Activated CD4-positive, CD25-positive, alpha-beta regulatory T cell treated with anti-CD3 and anti-CD28 coated beads, Interleukin-2, amount 50 U/mL, for 16 hours (primary cell): ENCODE measurements around the gene DNASE1L3.
A peak's percentile ranks its signal among the peaks of the same experiment; 100 is the strongest.
"Not testable (repeated sequence)": the region's sequence is repeated elsewhere in the genome, so short reads cannot be mapped to it uniquely, and the experiment has no call there.

Experiments used
- DNase-seq: peaks from one replicate; pipeline ENCODE4 v3.0.0-alpha.2; 2020; ENCODE audit warnings: low read depth, low spot score

Gene DNASE1L3, protein sequence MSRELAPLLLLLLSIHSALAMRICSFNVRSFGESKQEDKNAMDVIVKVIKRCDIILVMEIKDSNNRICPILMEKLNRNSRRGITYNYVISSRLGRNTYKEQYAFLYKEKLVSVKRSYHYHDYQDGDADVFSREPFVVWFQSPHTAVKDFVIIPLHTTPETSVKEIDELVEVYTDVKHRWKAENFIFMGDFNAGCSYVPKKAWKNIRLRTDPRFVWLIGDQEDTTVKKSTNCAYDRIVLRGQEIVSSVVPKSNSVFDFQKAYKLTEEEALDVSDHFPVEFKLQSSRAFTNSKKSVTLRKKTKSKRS

DNA sequence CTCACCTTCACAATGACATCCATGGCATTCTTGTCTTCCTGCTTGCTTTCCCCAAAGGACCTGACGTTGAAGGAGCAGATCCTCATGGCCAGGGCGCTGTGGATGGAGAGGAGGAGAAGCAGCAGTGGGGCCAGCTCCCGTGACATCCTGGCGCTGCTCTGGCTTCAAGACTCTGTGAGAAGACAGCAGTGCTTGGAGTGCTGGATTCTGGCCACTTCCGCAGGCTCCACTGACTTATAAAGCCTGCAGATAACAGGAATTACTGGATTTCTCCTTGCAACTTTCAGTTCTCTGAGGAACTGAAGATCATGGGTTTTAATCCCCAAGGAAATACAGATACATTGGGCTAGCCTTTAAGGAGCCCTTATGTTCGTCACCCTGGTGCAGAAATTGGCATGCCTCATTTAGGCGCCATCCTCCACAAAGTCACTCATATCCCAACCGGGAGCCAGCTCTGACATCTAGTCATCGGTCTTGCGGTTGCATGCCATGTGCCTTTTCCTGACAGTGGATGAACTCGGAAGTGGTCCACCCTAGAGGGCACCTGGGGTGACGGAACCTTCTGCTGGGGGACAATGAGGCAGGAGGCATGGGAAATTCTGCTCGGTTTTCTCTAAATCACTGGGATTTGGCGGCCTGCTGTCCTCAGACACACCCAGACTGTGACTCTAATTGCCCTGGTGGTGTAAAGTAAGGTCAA lies at the start of gene DNASE1L3:
DNASE1L3 (minus strand) TSS at position 212 of the 700 bp plus-strand sequence; CDS start at position 146, 66 bp downstream.
- no peak for DNase-seq

DNA sequence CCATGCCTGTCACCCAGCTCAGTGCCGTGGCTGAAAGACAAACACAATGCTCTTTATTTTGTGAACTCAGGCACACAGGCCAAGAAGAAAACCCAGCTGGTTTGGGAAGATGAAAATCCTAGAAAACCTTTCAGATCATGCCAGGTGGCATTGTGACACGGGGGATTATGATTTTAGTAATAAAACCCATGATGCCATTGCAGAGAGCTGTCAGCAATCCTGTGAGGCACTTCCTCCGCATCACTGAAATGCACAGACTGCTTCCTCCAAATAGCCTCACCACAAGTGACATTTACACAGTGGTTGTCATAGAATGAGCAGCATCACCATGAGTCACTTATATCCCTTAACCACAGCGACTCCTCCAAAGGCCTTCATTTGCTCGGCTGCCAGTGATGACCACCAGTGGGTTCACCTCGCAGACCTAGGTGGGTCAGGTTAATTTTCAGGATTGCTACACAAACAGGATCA lies 49.5 kb upstream of the DNASE1L3 start:
- DNase-seq = no peak

DNA sequence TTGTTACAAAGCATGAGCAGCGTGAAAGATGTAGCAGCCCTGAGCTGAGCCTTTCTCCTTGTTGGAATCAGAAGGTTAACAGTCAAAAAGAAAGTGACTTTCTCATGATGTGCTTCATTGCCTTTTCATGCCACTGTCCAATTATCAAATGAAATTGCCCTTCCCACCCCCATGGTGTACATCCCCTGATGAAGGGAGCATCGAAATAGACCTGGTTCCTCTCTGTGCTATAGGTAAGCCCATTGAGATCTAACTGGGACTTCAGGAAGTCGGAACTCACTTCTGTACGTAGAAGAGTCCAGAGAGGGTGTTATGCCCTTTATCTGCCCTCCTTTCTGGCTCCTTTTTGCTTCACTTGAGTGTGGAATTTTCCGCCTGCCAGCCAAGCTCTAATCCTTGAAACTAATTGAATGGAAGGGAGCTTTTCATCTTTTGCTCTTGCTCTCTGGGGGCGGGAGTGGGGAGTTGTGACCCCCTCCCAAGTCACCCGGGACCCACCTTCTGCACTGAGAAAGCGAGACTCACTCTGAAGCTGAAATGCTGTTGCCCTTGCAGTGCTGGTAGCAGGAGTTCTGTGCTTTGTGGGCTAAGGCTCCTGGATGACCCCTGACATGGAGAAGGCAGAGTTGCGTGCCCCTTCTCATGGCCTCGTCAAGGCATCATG lies 47.8 kb upstream of the DNASE1L3 start:
- DNase-seq = no peak

DNA sequence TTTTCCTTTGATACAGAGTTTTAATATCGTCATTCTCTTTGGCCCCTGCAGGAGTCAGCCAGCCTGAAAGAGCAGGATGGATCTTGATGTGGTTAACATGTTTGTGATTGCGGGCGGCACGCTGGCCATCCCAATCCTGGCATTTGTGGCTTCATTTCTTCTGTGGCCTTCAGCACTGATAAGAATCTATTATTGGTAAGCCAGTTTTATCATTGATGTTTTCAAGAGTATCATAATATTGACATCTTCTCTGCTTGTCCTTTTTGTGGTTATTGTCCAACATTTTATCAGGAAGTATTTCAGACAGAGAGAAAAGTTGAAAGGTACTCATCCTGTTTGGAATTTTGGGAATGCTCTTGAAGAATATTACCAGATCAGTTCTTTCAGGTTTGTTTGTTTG lies 45.7 kb upstream of the DNASE1L3 start:
- no peak for DNase-seq

DNA sequence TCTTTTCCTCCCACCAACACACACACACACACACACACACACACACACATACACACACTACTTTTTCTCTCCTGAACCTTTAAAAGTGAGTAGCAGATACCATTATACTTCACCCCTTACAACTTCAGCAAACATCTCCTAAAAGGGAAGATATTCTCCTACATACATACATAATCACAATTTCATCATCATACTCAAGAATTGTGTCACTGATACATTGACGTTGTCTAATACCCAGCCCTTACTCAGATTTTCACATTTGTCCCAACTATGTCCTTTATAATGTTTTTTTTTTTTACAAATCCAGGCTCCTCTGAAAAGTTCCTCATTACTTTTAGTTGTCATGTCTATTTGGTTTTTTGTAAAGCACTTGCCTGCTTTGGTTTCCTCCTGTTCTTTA lies 45.3 kb upstream of the DNASE1L3 start:
- no peak for DNase-seq

DNA sequence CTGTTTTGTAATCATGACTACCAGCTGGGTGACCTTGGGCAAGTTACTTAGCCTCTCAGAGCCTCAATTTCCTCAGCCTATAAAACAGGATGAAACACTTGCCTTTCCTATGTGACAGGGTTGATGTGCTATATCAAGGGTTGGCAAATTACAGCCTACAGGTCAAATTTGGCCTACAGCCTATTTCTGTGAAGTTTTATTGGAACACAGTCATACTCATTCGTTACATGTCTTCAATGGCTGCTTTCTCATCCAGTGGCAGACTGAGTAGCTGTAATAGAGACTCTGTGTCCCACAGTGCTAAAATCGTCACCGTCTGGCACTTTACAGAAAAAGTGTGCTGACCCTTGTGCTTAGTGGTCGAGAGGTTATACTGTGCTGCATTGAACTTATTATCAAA lies 43.4 kb upstream of the DNASE1L3 start:
- no peak for DNase-seq

DNA sequence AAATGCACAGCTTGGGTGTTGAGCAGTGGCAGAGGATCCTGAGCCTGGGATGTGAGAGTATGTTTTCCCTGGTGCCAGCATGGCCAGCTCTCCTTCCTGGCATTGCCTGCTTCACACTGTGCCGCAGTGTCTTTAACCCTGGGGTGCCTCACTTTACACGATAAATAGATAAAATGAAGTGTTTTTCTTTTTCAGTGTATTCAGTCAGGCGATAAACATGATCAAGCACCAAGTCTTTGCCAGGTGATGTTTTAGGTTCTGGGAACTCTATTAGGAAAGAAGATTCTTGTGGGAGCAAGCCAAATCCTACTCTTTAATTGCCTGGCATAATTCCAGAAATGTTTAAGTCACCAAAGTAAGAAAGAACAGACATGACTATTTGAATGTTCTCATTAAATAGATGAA lies 40.9 kb upstream of the DNASE1L3 start:
- no peak for DNase-seq

DNA sequence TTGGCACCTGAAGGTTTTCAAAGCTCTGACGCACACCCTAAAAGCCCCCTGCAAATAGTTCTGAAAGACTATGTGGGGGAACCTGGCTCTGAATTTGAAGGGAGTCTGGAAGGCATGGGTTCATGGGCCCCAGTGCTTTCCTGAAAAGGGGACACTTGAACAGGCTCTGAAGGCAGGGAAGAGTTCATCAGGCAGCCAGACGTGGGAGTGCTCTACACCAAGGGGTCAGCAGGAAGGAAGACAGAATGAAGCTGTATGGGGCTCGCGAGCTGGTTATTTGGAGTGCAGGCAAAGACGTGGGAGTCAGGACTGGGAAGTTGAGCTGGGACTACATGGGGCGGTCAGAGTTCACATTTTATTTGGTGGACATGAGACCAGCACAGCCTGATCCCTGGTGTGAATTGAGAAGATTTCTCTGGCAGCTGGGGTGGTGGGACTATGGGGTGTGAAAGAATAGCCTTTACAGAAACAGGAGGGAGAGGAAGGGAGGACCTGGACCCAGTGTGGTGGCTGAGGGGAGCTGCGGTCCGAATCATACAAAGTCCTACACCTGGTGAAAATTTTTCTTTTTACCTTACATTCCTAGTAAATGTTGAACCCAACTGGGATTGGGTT lies 39.4 kb upstream of the DNASE1L3 start:
- DNase-seq = no peak

DNA sequence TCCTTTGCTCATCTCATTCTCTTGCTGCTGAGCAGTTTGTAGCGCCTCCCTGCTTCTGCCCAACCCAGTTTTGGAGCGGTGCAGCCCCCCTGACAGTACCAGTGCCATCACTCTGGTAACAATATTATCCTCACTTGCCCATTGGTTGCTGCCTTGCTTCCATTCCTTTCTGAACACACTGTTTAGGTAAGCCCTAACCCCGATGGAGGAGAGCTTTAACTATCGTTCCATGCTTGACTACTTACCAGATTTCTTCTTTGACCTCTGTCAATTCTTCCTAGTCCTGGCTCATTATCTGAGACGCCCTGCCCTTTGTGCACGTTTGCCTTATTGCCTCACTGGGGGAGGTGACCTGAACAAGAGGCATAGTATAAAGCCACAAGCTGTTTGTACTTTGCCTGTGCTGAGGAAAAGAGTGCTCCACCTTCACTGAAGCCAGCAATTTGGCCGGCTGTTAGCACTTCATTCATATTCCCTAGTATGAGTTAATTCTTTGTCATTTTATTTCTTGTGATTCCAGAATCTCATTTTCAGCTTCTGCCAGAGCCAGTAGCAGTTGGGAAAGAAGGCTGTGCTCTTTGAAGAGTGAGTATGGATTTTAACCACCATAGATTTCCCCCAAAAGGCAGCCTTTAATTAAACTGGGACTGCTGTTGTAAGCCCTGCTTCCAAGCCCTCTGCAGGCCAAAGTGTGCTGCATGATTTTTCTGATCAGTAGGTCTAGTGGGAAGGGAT lies 38.8 kb upstream of the DNASE1L3 start:
- DNase-seq = no peak

DNA sequence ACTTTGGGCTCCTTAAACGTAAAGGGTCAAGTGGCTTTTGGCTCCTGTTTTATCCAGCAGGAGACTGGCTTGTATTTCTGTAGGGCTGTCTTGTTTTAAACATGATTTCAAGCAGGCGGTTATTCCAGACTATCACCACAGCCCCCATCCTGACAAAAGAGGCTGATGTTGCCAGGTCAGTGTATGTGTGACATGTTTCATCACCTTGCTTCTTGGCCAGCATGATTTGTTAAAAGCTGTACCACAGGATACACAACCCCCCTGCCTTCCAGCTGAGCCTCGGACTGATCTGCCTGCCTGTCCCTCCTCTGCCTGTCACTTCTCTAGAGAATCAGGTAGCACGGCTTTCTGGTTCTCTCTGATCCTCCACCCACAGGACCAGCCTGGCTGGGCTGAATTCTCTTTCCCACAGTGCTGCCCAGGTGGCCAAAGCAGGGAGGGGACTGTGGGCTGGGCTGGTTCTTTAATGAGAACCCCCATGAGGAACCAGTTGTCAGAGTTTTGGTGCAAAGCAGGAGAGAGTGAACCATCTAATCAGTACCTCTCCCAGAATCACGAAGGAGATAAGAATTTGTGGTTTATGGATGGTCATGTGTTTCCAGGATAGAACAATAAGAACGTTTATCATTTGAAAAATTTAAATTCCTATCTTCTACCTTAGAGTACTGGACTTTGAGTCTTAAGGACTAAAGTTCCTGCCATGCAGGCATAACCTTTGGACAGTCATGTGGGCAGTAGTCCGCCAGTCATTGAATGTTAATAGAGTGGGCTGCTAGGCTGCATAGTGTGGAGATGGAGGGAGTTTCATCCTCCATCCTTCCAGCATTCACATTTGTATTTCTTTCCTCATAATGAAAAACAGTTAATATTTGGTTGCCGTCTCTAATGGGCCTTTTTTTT lies 35.6 kb upstream of the DNASE1L3 start:
- no peak for DNase-seq

DNA sequence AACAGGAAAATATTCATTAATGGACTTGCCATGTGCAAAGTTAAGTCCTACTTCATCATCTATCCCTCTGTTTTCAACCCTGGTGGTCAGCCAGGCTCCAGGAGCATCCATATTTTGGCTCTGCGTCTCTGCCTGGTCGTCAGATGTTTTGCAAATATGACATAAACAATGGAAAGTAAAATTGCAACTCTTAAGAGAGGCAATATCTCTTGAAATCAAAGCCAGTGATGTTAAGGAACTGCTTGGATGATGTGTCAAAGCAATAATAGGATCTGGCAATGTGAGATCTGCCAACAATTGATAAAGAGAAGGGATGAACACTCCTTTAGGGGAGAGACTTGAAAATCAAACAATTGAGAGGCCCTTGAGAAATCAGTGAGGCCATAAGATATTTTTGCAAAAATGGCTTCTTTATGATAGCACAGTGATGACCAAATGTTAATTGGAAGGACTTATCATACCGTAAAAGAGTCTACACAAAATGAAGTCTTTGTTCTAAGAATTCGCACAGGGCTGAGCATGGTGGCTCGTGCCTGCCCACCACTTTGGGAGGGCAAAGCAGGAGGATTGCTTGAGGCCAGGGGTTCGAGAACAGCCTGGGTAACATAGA lies 33.3 kb upstream of the DNASE1L3 start:
- DNase-seq = no peak

DNA sequence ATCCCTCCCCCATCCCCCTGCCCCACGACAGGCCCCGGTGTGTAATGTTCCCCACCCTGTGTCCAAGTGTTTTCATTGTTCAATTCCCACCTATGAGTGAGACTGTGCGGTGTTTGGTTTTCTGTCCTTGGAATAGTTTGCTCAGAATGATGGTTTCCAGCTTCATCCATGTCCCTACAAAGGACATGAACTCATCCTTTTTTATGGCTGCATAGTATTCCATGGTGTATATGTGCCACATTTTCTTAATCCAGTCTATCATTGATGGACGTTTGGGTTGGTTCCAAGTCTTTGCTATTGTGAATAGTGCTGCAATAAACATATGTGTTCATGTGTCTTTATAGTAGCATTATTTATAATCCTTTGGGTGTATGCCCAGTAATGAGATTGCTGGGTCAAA lies 32.1 kb upstream of the DNASE1L3 start:
- DNase-seq = not testable (repeated sequence)

DNA sequence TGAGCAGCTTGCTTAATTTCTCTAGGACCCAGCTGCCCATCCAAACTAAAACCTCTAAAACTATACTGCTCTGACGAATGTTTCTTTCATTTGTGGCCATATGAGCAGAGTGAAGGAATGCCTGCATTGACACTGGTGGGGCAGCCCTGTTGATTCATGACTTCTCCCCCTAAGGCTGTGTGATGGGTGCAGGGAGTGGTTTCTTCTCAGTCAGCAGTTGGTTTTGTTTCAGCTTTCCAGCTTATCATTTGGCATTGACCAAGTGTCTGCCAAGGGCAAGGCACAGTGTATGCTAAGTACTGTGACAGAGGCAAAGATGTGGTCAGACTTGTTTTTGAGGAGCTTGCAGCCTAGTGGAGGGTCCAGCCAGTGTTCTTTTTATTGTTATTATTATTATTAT lies 31.6 kb upstream of the DNASE1L3 start:
- no peak for DNase-seq

DNA sequence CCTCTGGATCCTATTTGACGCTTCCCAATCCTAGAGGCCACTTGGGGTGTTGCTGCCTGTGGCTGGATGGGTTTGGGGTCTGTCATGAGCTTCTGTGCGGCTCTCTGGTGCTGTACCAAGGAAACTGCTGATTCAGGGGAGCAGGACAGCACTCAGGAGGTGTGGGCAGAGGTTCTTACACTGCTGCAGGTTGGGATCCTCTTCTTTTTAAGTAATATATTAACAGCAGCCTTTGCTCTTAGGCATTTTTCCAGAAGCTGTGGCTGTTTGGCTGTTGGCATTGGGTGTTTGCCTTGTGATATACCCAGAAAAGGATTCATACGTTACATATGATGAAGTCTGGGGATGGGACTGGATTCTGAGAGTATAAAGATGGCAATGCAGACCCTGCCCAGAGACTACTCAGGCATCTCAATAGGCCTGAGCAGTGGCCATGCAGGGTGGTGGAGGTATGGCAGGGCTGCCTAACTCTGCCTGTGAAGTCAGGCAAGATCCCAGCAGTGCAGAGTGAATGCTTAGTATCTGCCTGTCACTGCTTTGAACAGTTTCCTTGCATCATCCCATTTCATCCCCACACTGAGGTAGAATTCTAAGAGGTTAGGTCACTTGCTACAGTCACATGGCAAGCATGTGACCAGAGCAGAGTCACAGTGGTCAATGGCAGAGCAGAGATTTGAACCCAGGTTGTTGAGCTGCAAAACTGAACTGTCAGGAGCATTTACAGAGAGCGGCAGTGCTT lies 30.7 kb upstream of the DNASE1L3 start:
- no peak for DNase-seq

DNA sequence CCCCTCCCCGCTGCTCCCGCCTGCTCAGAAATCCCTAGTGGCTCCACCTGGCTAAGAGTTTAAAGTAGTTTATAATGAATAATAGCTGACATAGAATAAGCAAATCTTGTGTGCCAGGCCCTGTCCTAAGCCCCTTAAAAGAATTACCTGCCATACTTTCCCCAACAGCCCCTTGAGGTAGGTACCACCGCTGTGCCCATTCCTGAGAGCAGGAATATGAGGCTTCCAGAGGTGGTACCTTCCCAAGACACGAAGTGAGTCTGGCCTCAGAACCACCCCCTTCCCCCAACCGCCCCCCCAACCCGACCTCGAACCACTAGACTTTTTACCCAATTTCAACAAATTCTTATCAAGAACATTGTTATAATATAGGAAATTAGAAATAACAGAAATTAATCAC lies 28.1 kb upstream of the DNASE1L3 start:
- DNase-seq = no peak

DNA sequence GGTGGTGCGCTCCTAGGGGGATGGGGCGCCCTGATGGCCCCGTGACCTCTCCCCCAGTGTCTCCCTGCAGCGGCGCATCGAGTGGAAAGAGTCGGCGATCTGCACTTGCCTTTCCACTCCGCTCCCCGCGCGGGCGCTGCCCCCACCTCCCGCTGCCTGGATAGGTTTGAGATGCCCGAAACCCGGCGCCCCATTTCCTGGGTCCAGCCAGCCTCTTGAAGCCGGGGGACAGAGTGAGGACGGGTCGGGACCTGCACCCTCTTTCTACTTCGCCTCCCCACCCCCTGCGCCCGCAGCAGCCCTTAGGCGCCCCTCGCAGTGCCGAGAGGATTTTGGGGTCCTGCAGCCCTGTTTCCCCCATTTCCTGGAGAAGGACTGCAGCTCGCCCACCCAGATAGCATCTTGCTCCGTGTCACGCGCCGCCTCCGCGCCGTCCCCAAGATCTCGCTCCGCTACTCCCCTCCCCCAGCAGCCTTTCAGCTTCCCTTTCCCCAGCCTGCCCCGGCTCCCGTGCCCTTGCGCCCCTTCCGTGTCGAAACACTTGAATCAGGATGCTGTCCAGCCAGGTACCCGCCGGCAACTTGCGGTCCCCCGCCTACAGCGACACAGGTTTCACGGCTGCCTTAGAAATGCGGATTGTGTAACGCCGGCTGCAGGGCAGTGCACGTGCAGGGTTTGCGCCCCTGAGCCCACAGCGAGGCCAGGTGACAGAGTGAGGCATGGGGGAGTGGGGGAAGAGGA lies 27.3 kb upstream of the DNASE1L3 start:
- DNase-seq = no peak

DNA sequence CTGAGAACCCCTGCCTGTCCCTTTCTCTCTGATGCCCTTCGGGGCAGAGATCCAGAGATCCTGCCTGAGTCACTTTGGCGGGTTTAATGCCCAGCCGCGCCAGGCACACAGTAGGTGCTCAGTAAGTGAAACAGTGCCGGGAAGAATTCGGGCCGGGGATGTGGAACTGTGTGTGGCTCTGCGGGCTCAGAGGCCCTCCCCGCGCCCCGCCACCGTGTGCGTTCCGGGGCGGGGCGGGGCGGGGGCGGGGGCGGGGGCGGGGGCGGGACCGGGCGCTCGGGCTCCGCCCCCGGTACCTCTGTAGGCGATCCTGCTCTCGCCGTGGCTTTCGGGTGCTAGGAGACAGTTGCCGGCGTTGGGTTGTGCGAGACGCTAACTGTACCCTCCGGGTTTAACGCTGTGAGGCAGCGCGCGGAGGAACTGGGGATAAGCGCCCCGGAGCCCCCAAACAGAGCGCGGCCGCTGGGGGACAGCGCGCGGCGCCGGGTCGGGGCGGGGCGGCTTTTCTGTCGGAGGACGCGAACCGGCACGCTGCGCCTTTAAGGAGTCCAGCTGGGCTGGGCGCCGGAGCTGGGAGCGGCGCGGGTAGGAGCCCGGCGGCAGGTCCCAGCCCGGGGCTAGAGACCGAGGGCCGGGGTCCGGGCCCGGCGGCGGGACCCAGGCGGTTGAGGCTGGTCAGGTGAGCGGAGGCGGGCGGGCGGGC lies 26.6 kb upstream of the DNASE1L3 start, which contains the start of gene ABHD6:
ABHD6 (plus strand) TSS at position 555 of the 703 bp plus-strand sequence. CDS start 18,795 bp downstream, outside the sequence.
- peak; percentile 61 for DNase-seq
